RWPE1 (cell line): ENCODE results near the gene SLC6A7.

ENCODE experiments used
- CTCF ChIA-PET: fragments of 350-600 bp; sonication (Branson Sonifier 250); formaldehyde crosslinking; extraction: SDS; loops from one replicate; lab custom pipeline; 2021; lab: Yijun Ruan, JAX
- POLR2A ChIA-PET: fragments of 400-600 bp; formaldehyde crosslinking; extraction: SDS; loops from one replicate; lab custom pipeline; 2020; ENCODE audit warnings: antibody characterized with exemption; ENCODE audit not compliant: low non-redundant PET; lab: Yijun Ruan, JAX
- DNase-seq: peaks from one replicate; pipeline ENCODE4 v3.0.0; 2012; ENCODE audit warnings: low spot score
- H3K27ac ChIP-seq: fragments of 450-650 bp; 2 replicates; pipeline ENCODE4 v1.5.1; 2017
- CTCF ChIP-seq: fragments of 450-650 bp; conservative IDR thresholded peaks from 2 replicates; pipeline ENCODE4 v1.5.1; 2017; ENCODE audit warnings: low read depth, mild to moderate bottlenecking

The SLC6A7 gene

DNA sequence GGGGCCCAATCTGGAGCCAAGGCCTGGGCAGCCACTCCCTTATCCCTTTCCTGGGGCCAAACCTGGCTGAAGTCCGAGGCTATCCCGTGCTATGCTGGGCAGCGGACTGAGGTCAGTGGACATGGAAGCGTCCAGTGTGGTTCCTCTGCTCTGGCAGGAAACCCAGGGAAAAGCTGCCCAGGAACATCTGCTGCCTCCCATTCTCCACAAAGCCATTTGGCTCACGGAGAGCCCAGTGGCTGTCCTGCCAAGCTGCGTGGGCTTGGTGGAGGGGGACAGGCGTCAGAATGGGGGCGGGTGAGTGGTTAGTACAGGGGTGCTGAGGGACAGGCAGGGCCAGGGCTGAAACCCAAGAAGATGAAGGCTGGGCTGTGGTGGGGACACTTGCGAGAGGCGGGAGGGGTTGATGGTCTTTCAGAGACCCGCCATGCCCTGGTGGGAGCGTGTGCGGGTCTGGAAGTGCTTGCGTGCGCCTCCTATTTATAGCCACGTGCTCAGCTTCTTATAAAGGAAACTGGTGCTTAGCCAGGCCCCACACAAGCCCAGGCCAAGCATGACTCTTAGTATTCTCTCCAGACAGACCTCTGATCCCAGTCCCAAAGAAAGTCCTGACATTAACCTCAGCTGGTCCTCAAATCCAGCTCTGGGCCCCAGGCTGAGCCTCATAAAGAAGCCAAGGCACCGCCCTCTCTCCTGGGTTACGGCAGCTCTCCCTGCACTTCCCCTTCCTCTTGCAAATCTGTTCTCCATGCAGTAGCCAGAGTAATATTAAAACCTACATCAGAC lies 9.4 kb upstream of the SLC6A7 start:
- no peak for TF ChIP-seq CTCF
- no peak overlapping the region for H3K27ac ChIP-seq
- no peak for DNase-seq
- CTCF ChIA-PET: interaction anchor here (0.6 to 1.2 kb wide), 3 partner anchors 11 to 54 kb away, joined by 3 to 4 read pairs (median 3); no protein-coding TSS in a partner anchor
- POLR2A ChIA-PET: interaction anchor here (0.6 kb wide), 1 partner anchor 13 kb away, joined by 6 read pairs; no protein-coding TSS in a partner anchor

DNA sequence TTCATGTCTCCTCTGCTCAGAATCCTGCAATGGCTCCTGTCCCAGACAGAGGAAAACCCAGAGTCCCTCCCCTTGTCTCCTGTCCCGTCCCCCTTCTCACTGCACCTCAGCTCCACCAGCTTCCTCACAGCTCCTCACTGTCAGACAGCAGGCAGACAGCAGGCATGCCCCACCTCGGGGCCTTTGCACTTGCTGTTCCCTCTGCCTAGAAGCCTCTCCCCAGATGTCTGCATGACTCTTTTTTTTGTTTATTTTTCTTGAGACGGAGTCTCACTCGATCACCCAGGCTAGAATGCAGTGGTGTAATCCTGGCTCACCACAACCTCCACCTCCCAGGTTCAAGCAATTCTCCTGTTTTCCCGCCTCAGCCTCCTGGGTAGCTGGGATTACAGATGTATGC lies 8.8 kb upstream of the SLC6A7 start:
- ChIA-PET POLR2A (no interaction called here), CTCF (interaction anchor here (0.7 to 1.2 kb wide), 2 partner anchors 10 to 24 kb away, joined by 3 to 4 read pairs; no protein-coding TSS in a partner anchor)
- no peak for TF ChIP-seq CTCF
- H3K27ac ChIP-seq: no peak overlapping the region
- no peak for DNase-seq

- ChIA-PET CTCF (interaction anchor here (0.7 to 1.2 kb wide), 2 partner anchors 9 to 23 kb away, joined by 3 to 4 read pairs; no protein-coding TSS in a partner anchor), POLR2A (no interaction called here)
- TF ChIP-seq CTCF: no peak
- no peak for DNase-seq
- no peak overlapping the region for H3K27ac ChIP-seq
These were observed 7.9 kb upstream of the SLC6A7 start for GRCh38 chr5:150181766-150182545.

- no peak for DNase-seq
- no peak for TF ChIP-seq CTCF
- POLR2A ChIA-PET: no interaction called here
- CTCF ChIA-PET: no interaction called here
- no peak overlapping the region for H3K27ac ChIP-seq
These were observed 7.1 kb upstream of the SLC6A7 start for GRCh38 chr5:150182774-150183173.

GRCh38 chr5:150183436-150183835 lies 6.4 kb upstream of the SLC6A7 start:
- TF ChIP-seq CTCF: no peak
- ChIA-PET CTCF (interaction anchor here (0.7 kb wide), 1 partner anchor 331 kb away, joined by 3 read pairs; no protein-coding TSS in a partner anchor), POLR2A (no interaction called here)
- H3K27ac ChIP-seq: no peak overlapping the region
- DNase-seq: no peak

- H3K27ac ChIP-seq: no peak overlapping the region
- CTCF ChIA-PET: interaction anchor here (0.7 kb wide), 2 partner anchors 332 to 568 kb away, joined by 3 read pairs; no protein-coding TSS in a partner anchor
- DNase-seq: no peak
- TF ChIP-seq CTCF: no peak
- POLR2A ChIA-PET: no interaction called here
These were observed 5.9 kb upstream of the SLC6A7 start for GRCh38 chr5:150184006-150184405.
